HCT116 (cell line): Measurements from ENCODE around the gene DCP1B. TPM values are rescaled to one million over a fixed set of nuclear protein-coding genes. Genes with fewer than 3 reads are reported as not detected.

ENCODE experiments used
- ATAC-seq: fragments of 200-7000 bp; cut with Tn5 transposase; 2 replicates; pipeline ENCODE4 v1.9.1; 2020; ENCODE audit warnings: mild to moderate bottlenecking, moderate library complexity
- BruUV-seq: library from RNA; stranded (reverse); fragments of 400-500 nt; replicated peaks from 2 replicates; lab custom pipeline; 2021; lab: Mats Ljungman, UMichigan
- CTCF ChIA-PET: fragments of 300-600 bp; sonication (Branson Sonifier 250); formaldehyde crosslinking; loops from one replicate; lab custom pipeline; 2021; ENCODE audit warnings: antibody characterized with exemption; lab: Charles Lee
- POLR2A ChIA-PET: fragments of 300-600, 350-600 bp; sonication (Branson Sonifier 250); formaldehyde crosslinking; loops from one replicate; lab custom pipeline; 2021; ENCODE audit warnings: antibody characterized with exemption; lab: Charles Lee
- RAD21 ChIA-PET, 2 experiments: fragments of 300-600 bp; sonication (Branson Sonifier 250); formaldehyde crosslinking; loops; one replicate each; lab custom pipeline; 2023; ENCODE audit warnings: low total read pairs in 2 of 2; ENCODE audit not compliant: uncharacterized antibody in 2 of 2, unreplicated experiment in 2 of 2, low non-redundant PET in 1 of 2; lab: Charles Lee
- DNase-seq: peaks from one replicate; pipeline ENCODE4 v3.0.0-alpha.2; 2010; ENCODE audit warnings: low read depth, low spot score
- H2AFZ ChIP-seq: fragments of 200-600 bp; shearing (Covaris generic), sonication (generic); 2 replicates; pipeline ENCODE4 v1.6.1; 2017; ENCODE audit warnings: low read depth, mixed run types, mixed read lengths, antibody characterized with exemption, low read length; ENCODE audit not compliant: poor library complexity, severe bottlenecking
- H3K27ac ChIP-seq: 2 replicates; pipeline ENCODE4 v1.5.1; 2012; ENCODE audit warnings: low read depth, low read length
- H3K27me3 ChIP-seq: fragments of 200-600 bp; sonication (generic); 2 replicates; pipeline ENCODE4 v1.6.1; 2016; ENCODE audit warnings: mixed run types, low read length, mixed read lengths; ENCODE audit not compliant: insufficient read depth
- H3K36me3 ChIP-seq, 2 experiments: fragments of 200-500 bp in 1 of 2; fragments of 200-600 bp in 1 of 2; sonication (Bioruptor generic) in 1 of 2; sonication (generic) in 1 of 2; 2 replicates each; pipeline versions ENCODE4 v1.5.1 to v1.6.1; 2014 to 2016; ENCODE audit warnings: low read length in 2 of 2, inconsistent platforms in 1 of 2, mixed read lengths in 1 of 2, mixed run types in 1 of 2; ENCODE audit not compliant: insufficient read depth in 2 of 2, control insufficient read depth in 1 of 2
- H3K4me1 ChIP-seq, 2 experiments: fragments of 200-600 bp in 1 of 2; sonication (generic) in 1 of 2; 2 replicates each; pipeline versions ENCODE4 v1.5.1 to v1.6.1; 2012 to 2017; ENCODE audit warnings: low read length in 2 of 2, inconsistent platforms in 1 of 2, mild to moderate bottlenecking in 1 of 2, mixed read lengths in 1 of 2, mixed run types in 1 of 2, moderate library complexity in 1 of 2; ENCODE audit not compliant: insufficient read depth in 2 of 2, control insufficient read depth in 1 of 2
- H3K4me2 ChIP-seq: fragments of 200-600 bp; sonication (generic); 2 replicates; pipeline ENCODE4 v1.6.1; 2017; ENCODE audit warnings: mixed run types, low read length, mixed read lengths
- H3K4me3 ChIP-seq, 2 experiments: fragments of 200-600 bp in 1 of 2; sonication (generic) in 1 of 2; replicated peaks in 1 of 2; 2 replicates each; pipeline ENCODE4 v1.5.1; 2011 to 2016; ENCODE audit warnings: low read length in 2 of 2, control low read depth in 1 of 2, low read depth in 1 of 2, mild to moderate bottlenecking in 1 of 2, mixed read lengths in 1 of 2, mixed run types in 1 of 2
- H3K79me2 ChIP-seq: fragments of 200-600 bp; sonication (generic); 2 replicates; pipeline ENCODE4 v1.6.1; 2017; ENCODE audit warnings: mild to moderate bottlenecking, mixed run types, low read length, moderate library complexity, mixed read lengths; ENCODE audit not compliant: insufficient read depth
- H3K9ac ChIP-seq: fragments of 200-600 bp; sonication (generic); 2 replicates; pipeline ENCODE4 v1.6.1; 2016; ENCODE audit warnings: low read length, mixed read lengths
- H3K9me2 ChIP-seq: fragments of 200-600 bp; sonication (generic), shearing (Covaris generic); 2 replicates; pipeline ENCODE4 v1.6.1; 2017; ENCODE audit warnings: mixed run types, mild to moderate bottlenecking, moderate library complexity; ENCODE audit not compliant: insufficient read depth
- H3K9me3 ChIP-seq, 2 experiments: fragments of 200-500 bp in 1 of 2; fragments of 200-600 bp in 1 of 2; sonication (Bioruptor generic) in 1 of 2; sonication (generic) in 1 of 2; 2 replicates each; pipeline ENCODE4 v1.6.1; 2014 to 2017; ENCODE audit warnings: low read length in 2 of 2, mixed read lengths in 2 of 2, inconsistent platforms in 1 of 2, low read depth in 1 of 2, mild to moderate bottlenecking in 1 of 2, mixed run types in 1 of 2, moderate library complexity in 1 of 2; ENCODE audit not compliant: control insufficient read depth in 1 of 2, insufficient read depth in 1 of 2
- H4K20me1 ChIP-seq: fragments of 200-600 bp; sonication (generic), shearing (Covaris generic); 2 replicates; pipeline ENCODE4 v1.6.1; 2017; ENCODE audit warnings: mixed run types, mild to moderate bottlenecking, moderate library complexity; ENCODE audit not compliant: insufficient read depth
- CBX3 ChIP-seq: IDR thresholded peaks from 2 replicates; pipeline ENCODE4 v1.6.1; 2012; ENCODE audit warnings: low read depth
- CEBPB ChIP-seq: IDR thresholded peaks from 2 replicates; pipeline ENCODE4 v1.6.1; 2012; ENCODE audit warnings: low read depth
- ELF1 ChIP-seq: IDR thresholded peaks from 2 replicates; pipeline ENCODE4 v1.6.1; 2012; ENCODE audit warnings: low read depth, borderline replicate concordance
- EZH2phosphoT487 ChIP-seq: fragments of 200-600 bp; IDR thresholded peaks from 2 replicates; pipeline ENCODE4 v1.6.1; 2018; ENCODE audit warnings: antibody characterized with exemption, borderline replicate concordance
- FOSL1 ChIP-seq: IDR thresholded peaks from 2 replicates; pipeline ENCODE4 v1.6.1; 2012; ENCODE audit warnings: low read depth
- JUND ChIP-seq: IDR thresholded peaks from 2 replicates; pipeline ENCODE4 v1.6.1; 2012
- POLR2A ChIP-seq: IDR thresholded peaks from 2 replicates; pipeline ENCODE4 v1.7.0; 2011; ENCODE audit warnings: borderline replicate concordance; ENCODE audit not compliant: insufficient read depth, insufficient read length; ENCODE audit errors: extremely low read depth
- POLR2AphosphoS5 ChIP-seq: IDR thresholded peaks from 2 replicates; pipeline ENCODE4 v1.6.1; 2011; ENCODE audit warnings: mild to moderate bottlenecking, low read depth, low read length, moderate library complexity
- REST ChIP-seq: IDR thresholded peaks from 2 replicates; pipeline ENCODE4 v1.6.1; 2012; ENCODE audit warnings: low read depth
- SP1 ChIP-seq: IDR thresholded peaks from 2 replicates; pipeline ENCODE4 v1.6.1; 2012; ENCODE audit warnings: low read depth
- SRF ChIP-seq: IDR thresholded peaks from 2 replicates; pipeline ENCODE4 v1.6.1; 2012; ENCODE audit warnings: low read depth
- TCF7L2 ChIP-seq: IDR thresholded peaks from 2 replicates; pipeline ENCODE4 v1.7.0; 2011; ENCODE audit warnings: borderline replicate concordance, inconsistent platforms; ENCODE audit not compliant: insufficient read depth, insufficient read length; ENCODE audit errors: extremely low read depth
- YY1 ChIP-seq: IDR thresholded peaks from 2 replicates; pipeline ENCODE4 v1.6.1; 2011; ENCODE audit warnings: low read length, low read depth, moderate library complexity, mild to moderate bottlenecking; ENCODE audit not compliant: insufficient replicate concordance; ENCODE audit errors: extremely low read depth
- ZFX ChIP-seq: fragments of 450-650 bp; IDR thresholded peaks from 2 replicates; pipeline ENCODE4 v1.6.1; 2017
- ZNF274 ChIP-seq: fragments of 200-500 bp; sonication (Bioruptor generic); IDR thresholded peaks from 2 replicates; pipeline ENCODE4 v1.6.1; 2014; ENCODE audit warnings: mild to moderate bottlenecking, low read depth, low read length, inconsistent platforms
- intact Hi-C: fragments of 100-400 bp; cut with micrococcal nuclease; formaldehyde crosslinking; loops from 2 replicates; pipeline ENCODE4 v1.10.0; 2022
- total RNA-seq: library from RNA; stranded (reverse); gene quantifications from one replicate; pipeline ENCODE4 v1.2.1, GENCODE V29; 2021; ENCODE audit not compliant: unreplicated experiment
- TF ChIP-seq, protein P1 (sequence below): IDR thresholded peaks from 2 replicates; pipeline ENCODE4 v1.6.1; 2011; ENCODE audit warnings: mild to moderate bottlenecking, low read length, moderate library complexity; ENCODE audit not compliant: insufficient replicate concordance; ENCODE audit errors: extremely low read depth

The DCP1B gene
- total RNA-seq, 1 experiment from 2014 or later: 13.8 TPM

DNA sequence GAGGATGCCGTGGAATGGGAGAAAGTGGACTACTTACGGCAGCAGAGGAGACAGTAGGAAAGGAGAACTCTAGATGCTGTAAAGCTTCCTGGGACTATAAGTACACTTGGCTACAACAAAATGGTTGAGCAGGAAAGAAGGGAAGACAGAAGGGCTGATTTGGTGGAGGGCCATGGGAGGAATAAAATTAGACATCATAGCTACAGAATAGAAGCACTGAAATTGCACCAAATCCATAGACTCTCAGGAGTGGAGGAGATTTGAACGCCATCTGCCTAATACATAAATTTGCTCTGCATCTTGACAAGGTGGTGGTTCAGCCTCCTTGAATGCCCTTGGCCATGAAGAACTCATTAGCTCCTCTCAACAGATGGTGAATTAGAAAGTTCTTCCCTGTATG is 16.3 kb upstream of the DCP1B start:
- Histone ChIP-seq H2AFZ (no peak overlapping the region), H3K4me2 (no peak overlapping the region), H3K9ac (no peak overlapping the region), H3K27me3 (peaks cover 32% of the 10 kb centered on the region), H3K9me2 (no peaks in the 10 kb centered on the region), H3K36me3 (no peaks in the 10 kb centered on the region), H3K4me3 (no peak overlapping the region), H3K79me2 (no peaks in the 10 kb centered on the region), H3K9me3 (no peaks in the 10 kb centered on the region), H4K20me1 (no peaks in the 10 kb centered on the region), H3K4me1 (no peaks in the 10 kb centered on the region), H3K27ac (no peak overlapping the region)
- CTCF ChIA-PET: no interaction called here
- POLR2A ChIA-PET: no interaction called here
- TF ChIP-seq TCF7L2 (no peak), REST (no peak), ELF1 (no peak), SRF (no peak), YY1 (no peak), FOSL1 (no peak), JUND (no peak), POLR2AphosphoS5 (no peak), ZNF274 (no peak), EZH2phosphoT487 (no peak), CEBPB (no peak), CBX3 (no peak), POLR2A (no peak), SP1 (no peak), ZFX (no peak)
- TF ChIP-seq, protein P1, sequence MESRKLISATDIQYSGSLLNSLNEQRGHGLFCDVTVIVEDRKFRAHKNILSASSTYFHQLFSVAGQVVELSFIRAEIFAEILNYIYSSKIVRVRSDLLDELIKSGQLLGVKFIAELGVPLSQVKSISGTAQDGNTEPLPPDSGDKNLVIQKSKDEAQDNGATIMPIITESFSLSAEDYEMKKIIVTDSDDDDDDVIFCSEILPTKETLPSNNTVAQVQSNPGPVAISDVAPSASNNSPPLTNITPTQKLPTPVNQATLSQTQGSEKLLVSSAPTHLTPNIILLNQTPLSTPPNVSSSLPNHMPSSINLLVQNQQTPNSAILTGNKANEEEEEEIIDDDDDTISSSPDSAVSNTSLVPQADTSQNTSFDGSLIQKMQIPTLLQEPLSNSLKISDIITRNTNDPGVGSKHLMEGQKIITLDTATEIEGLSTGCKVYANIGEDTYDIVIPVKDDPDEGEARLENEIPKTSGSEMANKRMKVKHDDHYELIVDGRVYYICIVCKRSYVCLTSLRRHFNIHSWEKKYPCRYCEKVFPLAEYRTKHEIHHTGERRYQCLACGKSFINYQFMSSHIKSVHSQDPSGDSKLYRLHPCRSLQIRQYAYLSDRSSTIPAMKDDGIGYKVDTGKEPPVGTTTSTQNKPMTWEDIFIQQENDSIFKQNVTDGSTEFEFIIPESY: no peak
- intact Hi-C loops: no loop called here
- BruUV-seq: no TSS peak
- no peak for ATAC-seq
- RAD21 ChIA-PET: no interaction called here
- DNase-seq: no peak
